HG02943 (cell line): Measurements from ENCODE around the gene AIFM1.

Experiments used
- ATAC-seq: cut with Tn5 transposase; IDR thresholded peaks from one replicate; pipeline ENCODE4 v1.9.1; 2021; ENCODE audit warnings: mild to moderate bottlenecking, low read depth, moderate library complexity; ENCODE audit not compliant: unreplicated experiment

Gene AIFM1

GRCh38 chrX:130171446-130172126 lies 5.9 kb upstream of the AIFM1 start, which contains the start of gene RAB33A:
TSS of gene RAB33A (plus strand) at chrX:130171962. CDS start at chrX:130172063, 101 bp downstream.
- ATAC-seq: peak; percentile 4

GRCh38 chrX:130170752-130171445 lies 5.3 kb upstream of the AIFM1 start:
- ATAC-seq: peak; percentile 67

- no peak for ATAC-seq
These were observed 1.4 kb upstream of the AIFM1 start for GRCh38 chrX:130167040-130167439.

- ATAC-seq: no peak
These were observed 799 bp upstream of the AIFM1 start for GRCh38 chrX:130166503-130166777.

GRCh38 chrX:130165181-130165702 lies 399 bp downstream of the AIFM1 start:
- no peak for ATAC-seq

- ATAC-seq: no peak
These were observed 2.2 kb downstream of the AIFM1 start for GRCh38 chrX:130163398-130163797.

GRCh38 chrX:130162094-130162735 lies 3.4 kb downstream of the AIFM1 start:
- no peak for ATAC-seq

- ATAC-seq: no peak
These were observed 5.9 kb downstream of the AIFM1 start for GRCh38 chrX:130159776-130160175.

- no peak for ATAC-seq
These were observed 7.3 kb downstream of the AIFM1 start for GRCh38 chrX:130158311-130158710.

GRCh38 chrX:130155564-130155963 lies 10.1 kb downstream of the AIFM1 start:
- no peak for ATAC-seq

- no peak for ATAC-seq
These were observed 18.0 kb downstream of the AIFM1 start for GRCh38 chrX:130147631-130148030.

GRCh38 chrX:130145123-130145522 lies 20.5 kb downstream of the AIFM1 start:
- ATAC-seq: no peak

- ATAC-seq: no peak
These were observed 21.1 kb downstream of the AIFM1 start for GRCh38 chrX:130144509-130144908.

GRCh38 chrX:130139474-130140201 lies 26.0 kb downstream of the AIFM1 start:
- no peak for ATAC-seq

GRCh38 chrX:130136961-130137360 lies 28.7 kb downstream of the AIFM1 start:
- ATAC-seq: no peak

- ATAC-seq: no peak
These were observed 29.1 kb downstream of the AIFM1 start for GRCh38 chrX:130136496-130136895.

- no peak for ATAC-seq
These were observed 34.7 kb downstream of the AIFM1 start for GRCh38 chrX:130130990-130131389.

- ATAC-seq: no peak
These were observed 40.4 kb downstream of the AIFM1 start for GRCh38 chrX:130125091-130125874.

GRCh38 chrX:130124577-130124976 lies 41.1 kb downstream of the AIFM1 start:
- no peak for ATAC-seq

GRCh38 chrX:130121505-130121800 lies 44.2 kb downstream of the AIFM1 start:
- ATAC-seq: no peak
